HG03457 (cell line): ENCODE results near the gene BPIFB1.

Source experiments
- ATAC-seq: cut with Tn5 transposase; IDR thresholded peaks from one replicate; pipeline ENCODE4 v1.9.1; 2021; ENCODE audit warnings: moderate number of reproducible peaks; ENCODE audit not compliant: unreplicated experiment

Gene BPIFB1, protein sequence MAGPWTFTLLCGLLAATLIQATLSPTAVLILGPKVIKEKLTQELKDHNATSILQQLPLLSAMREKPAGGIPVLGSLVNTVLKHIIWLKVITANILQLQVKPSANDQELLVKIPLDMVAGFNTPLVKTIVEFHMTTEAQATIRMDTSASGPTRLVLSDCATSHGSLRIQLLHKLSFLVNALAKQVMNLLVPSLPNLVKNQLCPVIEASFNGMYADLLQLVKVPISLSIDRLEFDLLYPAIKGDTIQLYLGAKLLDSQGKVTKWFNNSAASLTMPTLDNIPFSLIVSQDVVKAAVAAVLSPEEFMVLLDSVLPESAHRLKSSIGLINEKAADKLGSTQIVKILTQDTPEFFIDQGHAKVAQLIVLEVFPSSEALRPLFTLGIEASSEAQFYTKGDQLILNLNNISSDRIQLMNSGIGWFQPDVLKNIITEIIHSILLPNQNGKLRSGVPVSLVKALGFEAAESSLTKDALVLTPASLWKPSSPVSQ

DNA sequence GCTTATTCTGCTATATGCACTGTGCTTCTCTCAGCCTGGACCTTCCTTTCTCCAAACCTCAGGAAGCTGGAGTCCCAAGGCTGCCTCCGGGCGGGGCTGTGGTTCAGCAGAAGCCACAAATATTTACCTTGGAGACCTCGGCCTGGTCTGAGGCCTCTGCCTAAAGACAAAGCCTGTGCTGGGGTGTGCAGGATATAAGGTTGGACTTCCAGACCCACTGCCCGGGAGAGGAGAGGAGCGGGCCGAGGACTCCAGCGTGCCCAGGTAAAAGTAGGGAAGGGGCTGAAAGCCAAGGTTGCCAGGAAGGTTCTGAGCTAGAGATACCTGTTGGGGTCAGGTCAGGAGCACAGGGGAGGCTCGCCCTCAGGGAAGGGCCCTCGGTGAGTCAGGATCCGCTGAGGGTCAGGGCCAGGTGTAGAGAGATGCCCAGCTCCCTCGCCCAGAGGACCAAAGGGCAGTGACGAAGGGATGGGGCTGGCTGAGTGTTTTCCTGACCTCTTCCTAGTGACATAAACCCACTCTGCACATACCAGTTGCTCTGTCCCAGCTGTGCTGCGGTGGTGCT is at the start of gene BPIFB1:
TSS of gene BPIFB1 (plus strand) at position 224 of the 565 bp plus-strand sequence. CDS start 2,860 bp downstream, outside the sequence.
- ATAC-seq = no peak

DNA sequence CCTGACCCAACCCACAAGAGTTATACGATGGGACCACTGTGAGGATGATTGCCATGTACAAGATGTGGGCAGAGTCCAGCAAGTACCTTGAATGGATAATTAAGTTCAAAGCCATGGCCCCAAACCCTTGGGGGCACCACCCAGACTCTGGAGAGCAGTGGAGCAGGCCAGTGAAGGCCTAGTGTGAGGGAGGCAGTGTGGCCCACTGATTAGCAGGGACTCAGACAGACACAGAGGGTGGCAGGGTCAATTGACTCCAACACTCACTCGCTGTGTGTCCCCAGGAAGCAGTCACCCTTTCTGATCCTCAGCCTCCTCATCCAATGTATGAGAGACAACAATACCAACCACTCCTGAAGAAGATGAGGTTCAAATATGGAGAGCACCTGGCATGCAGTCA is 49.0 kb upstream of the BPIFB1 start:
- ATAC-seq = no peak

DNA sequence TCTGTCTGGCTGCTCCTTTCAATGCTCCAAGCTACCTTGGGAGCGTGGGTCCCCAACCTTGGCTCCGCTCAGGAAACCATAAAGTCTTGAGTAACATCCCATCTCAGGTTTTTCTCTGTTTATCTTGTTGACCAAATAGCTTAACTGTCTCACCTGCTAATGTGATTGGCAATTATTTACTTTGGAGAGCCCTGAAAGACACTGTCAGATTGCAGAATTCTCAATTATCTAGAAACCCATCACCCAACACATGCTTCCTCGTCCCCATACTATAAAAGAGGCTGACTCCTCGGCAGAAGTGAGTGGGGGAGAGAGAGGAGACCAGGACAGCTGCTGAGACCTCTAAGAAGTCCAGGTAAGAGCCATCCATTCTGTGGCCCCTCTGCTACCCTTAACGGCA is 47.3 kb upstream of the BPIFB1 start, which contains the start of gene BPIFA1:
TSS of gene BPIFA1 (plus strand) at position 301 of the 400 bp plus-strand sequence. CDS start 1,716 bp downstream, outside the sequence.
- no peak for ATAC-seq

DNA sequence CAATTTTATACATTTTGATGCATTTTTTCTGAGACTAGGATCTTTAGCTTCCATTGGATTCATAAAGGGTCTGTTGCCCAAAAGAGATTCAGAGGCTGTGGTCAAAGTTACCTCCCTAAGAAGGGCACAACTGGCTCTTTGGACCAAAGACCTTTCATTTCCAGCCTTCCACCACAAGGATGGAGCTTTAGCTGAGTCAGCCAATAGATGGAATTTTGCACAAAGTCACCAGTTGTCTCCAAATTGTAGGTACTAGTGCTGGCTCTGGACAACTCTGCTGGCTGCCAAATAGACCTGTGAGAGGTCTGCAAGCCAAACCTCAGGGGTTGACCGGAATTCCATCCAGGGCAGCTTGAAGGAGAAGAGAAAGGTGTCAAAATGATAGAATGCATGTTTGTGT is 46.7 kb upstream of the BPIFB1 start:
- no peak for ATAC-seq

DNA sequence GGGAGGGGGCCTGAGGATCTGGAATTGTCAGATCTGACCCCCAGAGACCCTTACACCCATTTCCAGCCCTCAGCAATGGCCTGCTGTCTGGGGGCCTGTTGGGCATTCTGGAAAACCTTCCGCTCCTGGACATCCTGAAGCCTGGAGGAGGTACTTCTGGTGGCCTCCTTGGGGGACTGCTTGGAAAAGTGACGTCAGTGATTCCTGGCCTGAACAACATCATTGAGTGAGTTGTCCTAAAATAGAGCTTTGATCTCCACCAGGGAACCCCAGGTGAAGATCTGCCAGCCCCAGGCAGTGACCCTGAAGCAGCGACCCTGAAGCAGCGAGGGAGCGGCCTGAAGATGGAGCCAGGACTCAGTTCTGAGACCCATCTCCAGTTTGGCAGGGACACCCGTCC is 45.0 kb upstream of the BPIFB1 start:
- ATAC-seq = no peak

DNA sequence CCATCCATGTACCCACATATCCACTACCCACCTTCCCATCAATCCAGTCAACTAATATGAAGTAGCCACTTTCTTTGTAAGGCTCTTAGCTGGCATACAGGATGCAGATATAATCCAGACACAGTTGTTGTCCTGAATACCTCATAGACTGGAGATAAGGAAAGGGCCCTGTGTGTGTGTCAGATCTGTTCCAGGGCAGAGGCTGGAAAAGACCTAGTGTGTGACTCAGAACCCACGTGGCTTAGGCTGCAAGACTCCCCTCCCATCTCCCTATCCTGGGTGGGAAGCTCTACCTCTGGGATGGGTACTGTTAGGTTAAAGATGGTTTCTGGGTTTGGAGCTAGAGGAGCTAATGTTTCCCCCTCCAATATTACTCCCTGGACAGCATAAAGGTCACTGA is 43.6 kb upstream of the BPIFB1 start:
- ATAC-seq = no peak

DNA sequence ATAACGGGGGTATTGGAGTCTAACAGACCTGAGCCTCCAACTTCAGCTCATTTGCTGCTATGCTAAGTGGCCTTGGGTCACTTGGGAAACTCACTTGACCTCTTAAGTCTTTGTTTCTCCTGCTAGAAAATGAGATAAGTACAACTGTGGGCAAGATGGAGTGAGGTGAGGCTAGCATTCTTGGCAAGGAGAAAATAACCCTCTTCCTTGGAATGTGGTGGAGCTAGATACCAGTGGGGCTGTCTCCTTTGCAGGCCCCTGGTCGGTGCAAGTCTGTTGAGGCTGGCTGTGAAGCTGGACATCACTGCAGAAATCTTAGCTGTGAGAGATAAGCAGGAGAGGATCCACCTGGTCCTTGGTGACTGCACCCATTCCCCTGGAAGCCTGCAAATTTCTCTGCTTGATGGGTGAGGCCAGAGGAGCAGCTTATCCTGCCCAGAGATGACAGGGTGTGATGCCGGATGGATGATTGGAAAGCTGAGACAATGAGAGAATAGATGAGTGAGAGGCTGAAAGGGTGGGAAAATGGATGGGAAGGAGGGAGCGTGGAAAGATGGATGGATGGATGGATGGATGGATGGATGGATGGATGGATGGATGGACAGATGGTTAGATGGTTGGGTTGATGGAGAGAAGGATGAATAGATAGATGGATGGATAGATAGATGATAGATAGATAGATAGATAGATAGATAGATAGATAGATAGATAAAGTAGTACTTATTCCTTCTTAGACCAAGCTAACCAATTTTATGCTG is 42.9 kb upstream of the BPIFB1 start:
- no peak for ATAC-seq

DNA sequence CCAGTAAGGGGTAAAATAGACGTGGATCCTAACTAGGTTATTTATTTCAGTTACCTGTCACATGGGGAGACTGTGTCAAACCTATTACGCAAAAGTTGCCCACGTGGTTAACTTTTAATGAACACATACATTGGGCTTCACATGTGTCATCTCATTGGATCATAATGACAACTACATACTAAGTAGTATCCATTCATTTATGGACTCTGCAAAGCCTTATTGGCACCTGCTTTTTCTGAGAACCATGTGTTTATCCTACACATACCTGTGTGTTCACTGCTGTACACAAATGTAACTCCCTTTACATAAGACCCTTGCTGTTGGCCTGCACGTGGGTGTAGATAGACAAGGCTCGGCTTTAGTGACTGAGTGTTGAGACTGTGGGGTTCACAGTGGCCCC is 42.1 kb upstream of the BPIFB1 start:
- ATAC-seq = no peak

DNA sequence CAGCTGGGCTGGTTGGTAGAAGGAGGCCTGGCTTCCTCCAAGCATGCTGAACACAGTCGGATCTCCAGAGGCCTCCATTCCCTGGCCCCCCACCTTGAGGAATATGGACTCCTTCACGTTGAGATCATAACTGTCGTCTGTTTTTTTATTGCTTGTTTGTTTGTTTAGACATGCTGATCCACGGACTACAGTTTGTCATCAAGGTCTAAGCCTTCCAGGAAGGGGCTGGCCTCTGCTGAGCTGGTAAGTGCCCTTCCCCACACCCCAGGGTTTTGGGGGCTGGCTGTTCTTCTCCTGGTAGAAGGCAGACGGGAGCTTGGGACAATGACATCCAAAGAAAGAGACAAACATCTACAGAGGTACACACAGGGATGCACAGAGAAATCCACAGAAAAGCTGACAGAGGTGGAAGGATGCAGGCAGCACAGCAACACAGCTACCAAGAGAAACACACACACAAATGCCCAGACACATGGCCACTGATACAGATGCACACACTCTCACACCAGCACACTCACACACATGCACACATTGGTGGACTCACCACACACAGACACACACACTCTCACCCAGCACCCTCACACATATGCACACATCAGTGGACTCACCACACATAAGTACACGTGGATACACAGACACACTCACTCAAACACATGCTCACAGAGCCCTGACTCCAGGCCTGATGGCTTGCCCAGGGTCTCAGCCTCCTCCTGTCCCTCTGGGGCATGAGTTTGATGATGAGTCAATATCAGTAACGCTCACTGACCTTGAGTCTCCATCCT is 40.5 kb upstream of the BPIFB1 start:
- no peak for ATAC-seq

DNA sequence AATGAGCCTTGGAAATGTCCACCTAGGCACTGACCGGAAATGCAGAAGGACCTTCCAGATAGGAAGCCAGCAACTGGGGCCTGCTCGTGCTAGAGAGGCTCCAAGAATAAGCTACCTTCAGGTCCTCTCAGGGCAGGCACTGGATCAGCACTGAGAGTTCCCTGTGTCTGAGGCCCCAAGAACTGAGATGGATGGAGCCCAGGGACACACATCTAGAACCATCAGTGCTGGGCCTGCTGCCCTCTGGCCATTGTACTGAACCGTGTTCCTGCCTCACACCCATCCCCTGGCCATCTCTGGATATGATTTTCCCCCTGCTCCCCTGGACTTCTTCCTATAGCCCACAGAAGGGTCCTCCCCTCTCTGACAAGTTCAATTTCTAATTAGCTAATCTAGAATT is 36.9 kb upstream of the BPIFB1 start:
- ATAC-seq = no peak

DNA sequence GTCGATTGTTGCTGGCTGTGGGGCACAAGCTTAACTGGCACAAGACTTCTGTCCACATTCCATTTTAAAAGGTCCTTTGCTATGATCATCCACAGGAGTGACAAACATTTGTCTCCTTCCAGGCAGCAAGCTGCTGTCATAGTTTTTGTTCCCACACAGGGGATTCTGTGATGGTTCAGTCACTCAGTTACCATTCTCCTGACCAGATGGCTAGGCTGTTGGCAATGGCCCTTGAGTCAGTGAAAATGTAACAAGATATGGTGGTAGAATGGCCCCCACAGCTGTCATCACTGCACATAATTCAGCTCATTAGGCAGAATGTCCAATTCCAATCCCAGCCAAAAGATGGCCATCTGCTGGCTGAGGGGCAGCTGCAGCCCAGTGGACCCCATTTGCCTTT is 33.6 kb upstream of the BPIFB1 start:
- no peak for ATAC-seq

DNA sequence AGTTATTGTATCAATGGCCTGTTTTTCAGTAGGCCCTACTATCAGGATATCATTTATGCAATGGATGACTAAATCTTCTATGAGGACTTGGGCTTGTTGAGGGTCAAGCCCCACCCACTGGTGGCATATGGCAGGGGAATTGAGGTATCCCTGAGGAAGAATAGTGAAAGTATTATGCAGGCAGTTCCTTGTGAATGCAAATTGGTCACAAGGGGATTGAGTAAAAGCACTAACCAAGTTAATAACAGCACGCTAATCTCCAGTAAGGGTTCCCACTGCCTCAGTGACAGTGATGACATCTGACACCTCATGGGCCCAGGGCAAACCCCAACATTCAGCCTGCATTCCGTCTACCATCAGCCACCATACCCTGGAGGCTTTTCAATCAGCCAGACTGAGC is 32.3 kb upstream of the BPIFB1 start:
- no peak for ATAC-seq

DNA sequence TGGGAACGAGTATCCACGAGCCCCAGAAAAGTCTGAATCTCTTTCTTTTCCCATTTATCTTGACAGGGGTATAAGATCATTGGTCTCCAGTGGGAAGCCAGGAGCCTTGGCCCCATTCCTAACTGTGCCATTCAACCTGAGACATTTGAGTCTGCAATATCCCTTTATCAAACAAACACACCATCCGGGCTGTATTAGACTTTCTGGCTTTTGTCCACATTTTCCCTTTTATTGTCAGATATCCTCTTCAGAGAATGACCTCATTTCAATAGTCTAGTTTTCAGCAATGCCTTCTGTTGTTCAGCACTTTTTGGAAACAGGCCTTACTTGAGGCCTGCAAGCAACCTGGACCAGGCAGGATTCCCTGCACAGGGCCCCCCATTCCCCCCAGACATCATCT is 31.5 kb upstream of the BPIFB1 start:
- no peak for ATAC-seq

DNA sequence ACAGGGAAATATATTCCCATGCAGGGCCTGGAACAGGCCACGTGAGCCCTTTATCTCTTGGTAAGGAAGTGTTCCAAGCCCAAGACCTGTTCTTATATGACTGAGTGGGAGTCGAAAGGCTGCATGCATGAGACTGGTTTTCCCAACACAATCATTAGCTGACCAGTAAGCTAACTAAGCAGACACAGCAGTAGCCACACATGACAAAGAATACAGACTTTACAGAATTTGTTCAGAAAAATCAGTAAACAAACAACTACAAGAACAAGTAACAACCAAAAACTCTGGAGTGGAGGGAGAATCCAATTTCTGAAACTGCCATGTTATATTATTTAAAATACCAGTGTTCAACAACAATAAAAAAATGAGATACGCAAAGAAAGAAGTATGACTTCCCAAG is 30.6 kb upstream of the BPIFB1 start:
- no peak for ATAC-seq

DNA sequence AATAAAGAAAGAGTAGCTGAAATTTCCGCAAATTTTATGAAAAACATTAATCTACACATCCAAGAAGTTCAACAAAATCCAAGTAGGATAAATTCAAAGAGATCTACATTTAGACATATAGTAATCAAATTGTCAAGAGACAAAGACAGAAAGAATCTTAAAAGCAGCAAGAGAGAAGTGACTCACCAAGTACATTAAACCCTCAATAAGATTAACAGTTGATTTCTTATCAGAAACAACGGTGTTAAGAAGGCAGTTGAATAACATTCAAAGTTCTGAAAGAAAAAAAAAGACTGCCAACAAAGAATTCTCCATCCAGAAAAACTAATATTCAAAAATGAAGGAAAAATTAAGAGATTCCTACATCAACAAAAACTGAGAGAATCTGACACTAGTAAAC is 28.0 kb upstream of the BPIFB1 start:
- no peak for ATAC-seq

DNA sequence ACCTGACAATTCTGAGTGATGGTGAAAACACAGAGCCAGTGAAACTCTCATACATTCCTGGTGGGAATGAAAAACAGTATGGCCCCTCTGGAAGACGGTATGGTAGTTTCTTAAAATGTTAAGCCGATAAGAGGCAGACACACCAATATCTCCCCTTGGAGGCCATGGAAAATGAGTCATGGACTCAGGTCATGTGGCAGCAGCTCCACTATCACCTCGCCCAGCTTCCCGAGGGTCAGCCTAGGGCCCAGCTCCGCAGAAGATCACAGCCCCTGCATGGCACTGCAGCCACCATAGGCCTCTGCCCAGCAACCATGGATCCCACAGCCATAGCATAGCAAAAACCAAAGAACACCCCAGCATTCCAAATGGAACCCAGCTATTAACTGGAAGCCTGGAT is 25.8 kb upstream of the BPIFB1 start:
- ATAC-seq = no peak

DNA sequence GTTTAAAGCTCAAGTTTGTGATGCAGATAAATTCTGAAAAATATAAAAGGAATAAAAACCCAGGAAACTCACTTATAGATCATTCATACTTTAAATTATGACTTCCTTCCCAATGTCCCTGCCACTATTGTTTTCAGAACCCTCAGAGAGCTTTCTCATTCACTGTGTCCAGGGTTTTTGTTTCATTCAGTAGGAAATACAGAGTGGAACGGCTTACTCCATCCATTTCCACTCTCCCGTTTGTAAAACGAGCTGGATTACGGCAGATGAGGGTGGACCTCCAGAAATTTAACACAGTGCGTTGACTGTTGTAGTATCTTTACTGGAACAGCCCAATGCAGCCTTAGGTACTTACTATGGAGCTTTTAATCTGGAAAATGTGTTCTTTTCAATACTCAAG is 23.6 kb upstream of the BPIFB1 start:
- no peak for ATAC-seq

DNA sequence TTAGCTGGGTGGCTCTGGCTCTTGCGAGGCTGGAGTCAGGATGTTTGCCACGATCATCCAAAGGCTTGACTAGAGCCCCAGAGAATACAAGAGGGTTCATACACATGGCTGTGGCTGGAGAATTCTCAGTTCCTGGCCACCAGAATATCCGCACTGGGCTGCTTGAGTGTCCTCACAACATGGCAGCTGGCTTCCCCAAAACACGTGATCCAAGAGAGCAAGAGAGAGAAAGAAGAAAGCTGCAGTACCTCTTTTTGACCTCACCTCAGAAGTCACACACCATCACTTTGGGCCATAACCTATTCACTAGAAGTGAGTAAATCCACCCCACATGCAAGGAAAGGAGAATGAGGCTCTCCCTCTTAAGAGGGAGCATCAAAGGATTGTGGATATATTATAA is 21.5 kb upstream of the BPIFB1 start:
- ATAC-seq = no peak

DNA sequence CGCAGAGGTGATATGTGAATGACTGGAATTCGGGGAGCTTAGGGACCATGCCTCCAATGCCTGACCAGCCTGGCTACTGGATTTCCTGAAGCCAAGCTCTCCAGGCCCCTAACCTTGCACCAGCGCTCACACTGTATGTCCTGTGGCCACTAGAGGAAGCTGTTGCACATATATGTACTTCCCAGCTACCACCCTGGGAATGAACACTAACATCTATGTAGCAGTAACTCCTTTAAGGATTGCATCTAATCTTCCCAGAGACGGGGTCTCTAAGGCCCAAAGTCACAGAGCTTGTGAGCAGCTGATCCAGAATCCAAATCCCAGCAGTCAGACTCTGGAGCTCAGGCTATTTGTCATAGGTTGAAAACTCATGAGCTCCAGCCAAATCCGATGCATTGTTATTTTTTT is 20.4 kb upstream of the BPIFB1 start:
- ATAC-seq = no peak

DNA sequence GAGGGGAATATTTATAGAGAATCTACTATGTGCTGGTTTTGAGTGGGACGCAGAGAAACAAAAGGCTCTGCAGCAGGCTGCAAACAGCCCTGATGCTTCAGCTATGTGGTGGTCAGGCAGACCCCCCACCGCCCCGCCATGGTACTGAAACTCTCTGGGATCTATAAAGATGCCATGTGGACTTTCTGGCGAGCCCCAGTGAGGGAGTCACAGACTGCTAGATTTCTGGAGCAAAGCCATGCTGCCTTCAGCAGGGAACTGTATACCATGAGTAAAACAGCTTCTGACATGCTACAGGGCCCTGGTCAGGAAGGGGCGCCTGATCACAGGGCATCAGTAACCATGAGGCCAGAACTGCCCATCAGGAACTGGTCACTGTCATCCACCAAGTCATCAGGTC is 19.2 kb upstream of the BPIFB1 start:
- ATAC-seq = no peak

DNA sequence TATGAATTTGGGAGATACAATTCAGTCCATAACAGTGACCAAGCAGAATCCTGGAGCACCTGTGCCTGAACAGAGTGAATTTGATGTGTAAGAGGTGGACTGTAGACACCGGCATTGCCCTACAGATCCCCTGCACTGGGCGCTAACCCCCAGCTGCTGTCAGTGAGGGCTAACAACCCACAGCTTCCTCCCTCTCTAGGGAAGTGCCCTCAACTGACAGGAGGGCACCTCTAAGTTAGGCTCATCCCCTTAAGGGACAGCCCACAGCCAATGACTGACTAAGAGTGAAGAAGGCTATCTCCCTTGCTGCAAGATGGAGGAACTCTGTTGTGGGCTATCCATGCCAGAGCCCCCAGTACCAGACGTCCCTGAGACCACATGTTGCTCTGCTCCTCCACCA is 15.3 kb upstream of the BPIFB1 start:
- no peak for ATAC-seq
